HG03575 (cell line): ENCODE results near the gene FLVCR2.
A peak's percentile ranks its signal among the peaks of the same experiment; 100 is the strongest.

Experiments
- ATAC-seq: cut with Tn5 transposase; IDR thresholded peaks from one replicate; pipeline ENCODE4 v1.9.1; 2021; ENCODE audit not compliant: unreplicated experiment, insufficient number of reproducible peaks, low FRiP score; ENCODE audit errors: extremely low read depth

Gene FLVCR2

DNA sequence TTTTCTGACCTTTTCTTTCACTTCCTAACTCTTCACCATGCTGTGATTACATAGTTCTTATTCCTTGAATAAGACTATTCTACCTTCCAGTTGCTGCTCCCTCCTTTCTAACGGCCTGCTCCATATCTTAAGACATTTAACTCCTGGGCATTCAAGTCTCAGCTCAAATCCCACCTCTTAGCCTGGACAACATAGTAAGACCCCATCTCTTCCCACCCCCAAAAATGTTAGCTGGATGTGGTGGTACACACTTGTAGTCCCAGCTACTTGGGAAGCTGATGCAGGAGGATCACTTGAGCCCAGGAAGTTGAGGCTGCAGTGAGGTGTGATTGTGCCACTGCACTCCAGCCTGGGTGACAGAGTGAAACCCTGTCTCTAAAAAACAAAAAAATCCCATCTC is 71.4 kb downstream of the FLVCR2 start:
- no peak for ATAC-seq

DNA sequence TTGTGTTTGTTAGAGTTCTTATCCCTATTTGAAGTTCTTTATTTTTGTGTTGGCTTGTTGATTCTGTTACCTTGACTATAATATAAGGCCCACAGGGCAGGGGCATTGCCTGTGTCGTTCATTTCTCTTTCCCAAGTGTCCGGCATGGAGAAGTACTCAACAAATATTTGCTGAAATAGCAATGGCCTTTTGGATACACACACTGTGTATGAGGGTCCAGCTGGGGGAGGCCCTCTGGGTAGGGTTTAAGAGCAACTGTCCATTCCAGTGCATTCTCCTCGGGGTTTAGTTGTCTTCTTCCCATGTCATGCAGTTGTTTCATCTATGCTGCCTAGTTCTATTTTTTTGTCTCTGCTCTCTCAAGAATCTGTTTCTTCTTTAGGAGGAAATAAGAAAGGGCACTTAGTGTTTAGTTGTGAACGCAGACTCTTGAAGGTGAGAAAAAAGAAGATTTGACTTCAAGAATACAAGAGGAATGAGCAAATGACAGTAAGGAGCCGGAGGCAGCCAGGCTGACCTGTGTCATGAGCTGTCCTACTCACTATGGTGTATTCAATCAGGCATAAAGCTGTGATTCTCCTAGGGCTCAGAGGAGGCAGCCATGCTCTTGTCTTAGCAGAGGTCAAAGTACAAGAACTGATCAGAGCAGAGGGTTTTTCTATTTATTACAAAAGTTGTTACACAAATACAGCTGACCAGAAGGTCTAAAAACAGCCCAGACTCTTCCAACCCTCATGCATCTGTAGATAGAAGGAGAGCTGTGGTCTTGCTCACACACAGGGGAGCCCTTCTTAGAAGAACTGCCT is 72.0 kb downstream of the FLVCR2 start:
- ATAC-seq, result no peak

DNA sequence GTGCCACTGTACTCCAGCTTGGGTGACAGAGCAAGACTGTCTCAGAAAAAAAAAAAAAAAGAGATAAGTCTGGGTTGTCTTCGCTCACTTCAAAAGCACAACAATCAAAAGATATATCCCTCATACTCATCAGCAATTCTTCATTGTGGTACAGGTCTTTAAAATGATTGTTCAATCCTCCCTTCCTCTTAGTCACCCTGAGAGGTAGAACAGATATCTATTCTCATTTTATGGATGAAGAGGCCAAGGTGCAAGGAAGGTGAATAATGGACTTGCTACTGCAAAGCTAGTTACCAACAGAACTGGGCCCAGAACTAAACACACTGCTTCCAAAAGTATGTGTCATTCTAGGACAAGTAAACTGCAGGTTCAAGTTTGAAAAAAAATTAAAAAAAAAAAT is 75.1 kb downstream of the FLVCR2 start:
- ATAC-seq, result no peak

DNA sequence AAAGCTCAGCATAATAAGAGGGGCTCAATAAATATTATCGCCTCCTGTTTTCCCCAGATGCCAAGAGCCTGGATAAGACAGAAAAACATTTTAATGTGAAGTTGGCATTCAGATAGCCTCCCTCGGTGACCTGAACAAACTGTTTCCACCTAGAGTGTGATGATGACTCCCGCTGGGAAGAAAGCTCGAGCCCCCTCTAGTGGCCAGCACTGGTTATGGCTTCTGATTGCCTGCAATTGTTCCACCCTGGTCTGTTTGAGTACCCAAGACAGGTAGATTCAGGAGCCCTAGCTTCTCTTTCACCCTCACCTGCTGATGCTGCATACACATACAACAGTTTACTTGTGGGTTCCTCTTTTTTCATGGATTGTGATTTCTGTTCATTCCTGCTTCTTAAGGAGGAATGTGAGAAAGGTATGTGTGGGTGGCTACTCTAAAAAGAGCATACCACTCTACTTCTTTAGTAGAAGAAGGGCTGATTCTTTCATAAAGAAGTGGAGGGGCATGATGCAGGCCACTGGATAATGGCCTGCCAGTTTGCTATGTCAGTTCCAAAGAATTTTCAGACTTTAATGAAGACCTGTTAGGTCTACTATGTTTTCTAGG is 75.8 kb downstream of the FLVCR2 start:
- no peak for ATAC-seq

DNA sequence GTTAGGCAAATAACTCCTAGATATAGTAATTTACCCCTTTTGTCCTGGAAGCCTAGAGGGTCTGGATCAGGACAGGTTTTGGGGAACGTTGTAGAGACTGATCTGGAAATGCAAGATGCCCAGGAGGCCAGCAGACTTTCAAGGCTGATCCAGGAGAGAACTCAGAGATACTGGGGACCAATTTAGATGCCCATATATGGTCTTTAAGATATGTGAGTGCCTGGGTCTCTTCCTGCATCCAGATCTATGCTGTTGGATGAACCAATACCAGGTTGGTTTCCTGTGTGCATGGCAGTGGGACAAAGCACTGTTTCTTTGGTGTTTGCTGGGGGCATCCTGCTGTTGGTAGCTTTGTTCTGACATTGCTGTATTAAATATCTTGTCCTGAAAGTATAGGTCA is 76.8 kb downstream of the FLVCR2 start:
- no peak for ATAC-seq

DNA sequence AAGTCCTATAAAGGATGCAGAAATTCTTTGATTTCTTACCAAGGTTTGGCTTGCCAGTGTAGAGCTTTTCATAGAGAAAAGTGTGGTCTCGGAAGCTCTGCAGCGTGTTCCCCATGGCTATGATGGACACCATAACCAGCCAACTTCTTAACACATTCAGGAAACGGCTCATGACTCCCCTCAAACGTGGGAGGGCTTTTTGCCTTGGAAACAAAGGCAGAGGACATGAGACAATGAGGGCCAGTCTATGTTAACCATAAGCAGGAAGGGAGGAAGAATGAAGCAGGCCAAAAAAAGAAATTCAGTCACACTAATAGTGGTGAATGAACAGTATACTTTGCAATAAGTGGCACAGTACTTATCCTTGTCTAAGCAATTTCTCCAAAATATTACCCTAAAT is 78.9 kb downstream of the FLVCR2 start:
- ATAC-seq, result no peak

DNA sequence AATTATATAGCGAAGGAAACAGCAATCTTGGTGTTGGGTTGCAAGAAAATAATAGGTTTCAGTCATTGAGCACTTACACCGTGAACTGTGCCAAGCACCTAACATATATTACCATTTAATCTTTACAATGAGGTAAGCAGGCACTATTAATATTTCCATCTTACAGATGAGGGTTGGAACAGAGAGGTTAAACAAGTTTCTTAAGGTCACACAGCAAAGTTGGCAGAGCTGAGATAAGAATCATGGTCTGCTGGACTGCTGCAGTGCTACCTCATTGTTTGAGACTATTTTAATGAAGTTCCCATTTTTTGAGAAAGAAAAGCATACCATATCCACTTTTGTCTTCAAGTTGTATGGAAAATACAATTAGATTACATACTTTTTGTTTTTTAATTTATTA is 80.5 kb downstream of the FLVCR2 start:
- no peak for ATAC-seq

DNA sequence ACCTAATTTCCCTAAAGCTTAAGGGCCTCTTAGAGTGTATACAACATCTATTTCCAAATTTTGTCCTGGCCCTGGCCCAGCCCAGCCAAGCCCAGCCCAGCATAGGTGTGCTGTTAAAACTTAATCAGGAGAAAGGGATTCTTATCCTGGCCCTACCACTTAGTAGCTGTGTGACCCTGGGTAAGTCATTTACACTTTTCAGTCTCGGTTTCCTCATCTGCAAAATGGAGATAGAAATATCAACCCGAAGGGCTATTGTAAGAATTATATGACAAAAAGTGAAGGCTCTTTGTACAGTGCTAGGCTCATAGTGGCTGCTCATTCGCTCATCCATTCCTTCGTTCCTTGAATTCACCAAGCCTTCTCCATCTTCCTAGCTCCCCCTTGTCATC is 81.8 kb downstream of the FLVCR2 start:
- ATAC-seq, result no peak

DNA sequence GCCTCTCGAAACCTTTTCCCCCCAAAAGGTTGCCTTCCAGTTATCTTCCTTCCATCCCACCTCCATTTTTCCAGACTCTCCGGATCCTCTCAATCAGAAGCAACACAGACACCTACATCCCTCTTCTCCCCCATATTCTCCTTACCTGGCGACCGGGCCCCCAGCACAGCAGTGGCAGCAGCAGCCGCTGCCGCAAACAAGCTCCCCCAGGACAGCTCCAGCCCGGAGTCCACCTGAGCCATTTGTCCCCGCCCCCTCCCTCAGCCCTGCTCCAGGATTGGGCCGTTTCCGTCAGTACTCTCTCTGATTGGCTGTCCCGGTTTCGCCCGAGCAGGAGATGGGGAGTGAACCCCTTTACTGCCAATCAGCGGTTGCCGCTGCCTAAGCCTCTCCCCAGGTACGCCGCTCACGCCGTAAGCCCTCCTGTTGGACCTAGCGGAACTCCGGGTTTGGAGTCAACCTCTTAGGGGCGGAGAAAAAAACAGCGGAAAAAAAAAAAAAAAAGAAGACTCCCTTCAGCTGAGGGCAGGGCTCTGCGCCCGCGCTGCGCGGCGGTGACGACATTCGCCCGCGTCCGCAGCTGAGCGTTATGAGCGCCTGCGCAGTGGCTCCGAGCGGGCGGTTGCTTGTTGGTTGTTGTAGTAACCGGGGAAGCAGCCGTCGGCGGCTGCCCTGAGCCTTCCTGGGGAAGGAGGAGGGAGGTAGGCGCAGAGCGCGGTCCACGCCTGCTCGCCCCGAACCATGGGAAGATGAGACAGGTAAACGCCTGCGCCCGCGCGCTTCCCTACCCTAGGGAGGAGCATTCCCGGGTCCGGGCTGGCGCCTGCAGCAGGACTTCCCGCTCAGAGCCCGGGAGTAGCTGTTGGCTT is 82.4 kb downstream of the FLVCR2 start, which contains the start of the genes ERG28 and TTLL5:
Gene ERG28 (minus strand): TSS at position 247 of the 869 bp plus-strand sequence. CDS start 3,374 bp downstream, outside the sequence.
Gene TTLL5 (plus strand): TSS at position 617 of the 869 bp plus-strand sequence. CDS start 1,904 bp downstream, outside the sequence.
- peak; percentile 91 for ATAC-seq

DNA sequence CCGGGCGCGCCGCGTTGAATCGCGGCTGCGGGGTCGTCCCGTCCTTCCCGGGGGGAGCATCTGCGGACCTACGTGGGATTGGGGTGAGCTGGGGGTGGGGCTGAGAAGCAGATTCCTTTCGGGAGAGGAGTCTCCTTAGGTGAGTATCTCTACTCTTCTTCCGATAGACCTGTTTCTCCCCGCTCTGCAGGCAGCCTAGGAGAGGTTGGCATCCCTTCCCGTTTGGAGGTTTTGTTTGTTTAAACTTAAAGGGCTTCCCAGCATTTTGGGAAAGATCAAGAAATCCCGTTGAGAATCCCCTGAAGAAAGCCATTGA is 83.0 kb downstream of the FLVCR2 start:
- ATAC-seq, result no peak

DNA sequence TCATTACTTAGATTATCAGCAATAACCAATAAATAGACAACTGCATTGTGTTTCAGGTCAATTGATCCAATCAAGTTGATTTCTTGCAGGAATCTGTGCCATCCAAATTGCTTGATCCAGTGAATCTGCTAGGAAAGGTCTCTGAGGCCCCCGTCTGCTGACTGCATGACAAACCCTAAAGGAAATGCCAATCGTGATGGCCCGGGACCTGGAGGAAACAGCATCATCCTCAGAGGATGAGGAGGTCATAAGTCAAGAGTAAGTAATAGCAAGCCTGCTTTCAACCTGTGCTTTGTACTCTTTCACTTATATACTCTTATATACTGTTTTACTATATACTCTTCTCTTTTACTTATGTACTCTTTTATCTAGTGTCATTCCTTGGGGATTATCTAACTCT is 84.5 kb downstream of the FLVCR2 start:
- no peak for ATAC-seq

DNA sequence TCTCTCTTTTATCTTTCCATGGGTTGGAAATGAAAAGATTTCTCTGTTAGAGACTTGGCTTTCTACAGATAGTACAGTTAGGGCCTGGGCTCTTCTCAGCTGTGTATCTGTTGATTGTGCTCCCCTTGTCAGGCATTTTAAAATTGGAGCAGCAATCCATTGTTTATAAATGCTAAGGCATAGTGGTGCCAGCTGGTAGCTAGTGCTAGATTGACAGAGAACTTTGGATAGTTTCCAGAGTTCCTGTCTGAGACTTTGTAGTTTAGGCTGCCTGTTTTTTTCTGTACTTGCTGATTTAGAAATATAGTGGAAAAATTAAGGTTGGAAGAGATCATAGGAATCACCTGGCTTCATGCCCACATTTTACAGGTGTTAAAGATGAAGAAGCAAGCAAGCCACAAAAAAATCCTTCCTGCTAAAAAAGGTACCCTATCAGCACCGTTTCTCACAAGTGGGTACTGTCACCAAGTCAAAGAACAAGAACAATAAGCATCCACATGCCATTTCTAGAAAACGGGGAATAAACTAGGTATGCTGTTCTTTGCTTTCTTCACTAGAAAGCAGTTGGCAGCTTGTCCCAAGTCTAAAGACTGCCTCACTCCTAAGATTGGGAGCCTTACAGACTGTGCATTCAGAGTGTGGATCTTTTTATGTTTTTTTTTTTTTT is 88.8 kb downstream of the FLVCR2 start:
- no peak for ATAC-seq

DNA sequence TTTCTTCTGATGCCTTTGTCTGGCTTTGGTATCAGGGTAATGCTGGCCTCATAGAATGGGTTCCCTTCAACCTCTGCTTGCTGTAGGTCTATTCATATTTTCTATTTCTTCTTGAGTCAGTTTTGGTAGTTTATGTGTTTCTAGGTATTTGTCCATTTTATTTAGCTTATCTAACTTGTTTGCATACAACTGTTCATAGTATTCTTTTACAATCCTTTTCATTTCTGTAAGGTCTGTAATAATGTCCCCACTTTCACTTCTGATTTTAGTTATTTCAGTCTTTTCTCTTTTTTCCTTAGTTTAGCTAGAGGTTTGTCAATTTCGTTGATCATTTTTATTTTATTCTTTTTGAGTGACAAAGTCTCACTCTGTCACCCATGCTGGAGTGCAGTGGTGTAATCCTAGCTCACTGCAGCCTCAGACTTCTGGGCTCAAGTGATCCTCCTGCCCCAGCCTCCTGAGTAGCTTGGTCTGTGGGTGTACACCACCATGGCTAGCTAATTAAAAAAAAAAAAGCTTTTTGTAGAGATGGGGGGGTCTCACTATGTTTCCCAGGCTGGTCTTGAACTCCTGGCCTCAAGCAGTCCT is 94.3 kb downstream of the FLVCR2 start:
- ATAC-seq, result no peak

DNA sequence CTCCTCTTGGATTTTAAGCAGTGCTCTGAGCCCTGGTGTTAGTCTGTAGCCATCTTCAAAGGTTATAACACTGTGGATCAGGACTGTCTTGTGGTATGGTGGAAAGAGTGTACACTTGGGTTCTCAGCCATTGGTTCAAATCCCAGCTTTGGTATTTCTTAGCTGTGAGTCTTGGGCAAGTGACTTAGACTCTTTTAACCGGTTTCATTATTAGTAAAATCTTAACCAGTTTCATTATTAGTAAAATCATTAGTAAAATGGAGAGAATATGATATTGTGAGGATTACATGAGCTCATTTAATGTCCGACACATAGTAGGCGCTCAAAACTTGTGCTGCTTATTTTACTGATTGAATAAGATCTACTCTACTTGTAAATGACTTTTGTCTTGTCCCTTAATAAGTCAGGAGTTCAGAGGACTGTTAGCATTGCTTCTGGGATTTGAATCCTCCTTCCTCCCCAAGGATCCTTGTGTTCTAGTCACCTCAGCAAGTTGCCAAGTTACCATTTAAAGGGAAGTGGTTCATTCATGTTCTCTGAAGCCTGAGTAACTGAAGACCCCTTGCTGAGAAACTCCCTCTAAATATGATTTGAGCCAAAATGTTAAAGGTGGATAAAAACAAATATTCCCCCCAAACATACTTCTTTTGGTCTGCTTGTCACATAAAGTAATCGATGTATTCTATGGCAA is 95.1 kb downstream of the FLVCR2 start:
- ATAC-seq, result no peak

DNA sequence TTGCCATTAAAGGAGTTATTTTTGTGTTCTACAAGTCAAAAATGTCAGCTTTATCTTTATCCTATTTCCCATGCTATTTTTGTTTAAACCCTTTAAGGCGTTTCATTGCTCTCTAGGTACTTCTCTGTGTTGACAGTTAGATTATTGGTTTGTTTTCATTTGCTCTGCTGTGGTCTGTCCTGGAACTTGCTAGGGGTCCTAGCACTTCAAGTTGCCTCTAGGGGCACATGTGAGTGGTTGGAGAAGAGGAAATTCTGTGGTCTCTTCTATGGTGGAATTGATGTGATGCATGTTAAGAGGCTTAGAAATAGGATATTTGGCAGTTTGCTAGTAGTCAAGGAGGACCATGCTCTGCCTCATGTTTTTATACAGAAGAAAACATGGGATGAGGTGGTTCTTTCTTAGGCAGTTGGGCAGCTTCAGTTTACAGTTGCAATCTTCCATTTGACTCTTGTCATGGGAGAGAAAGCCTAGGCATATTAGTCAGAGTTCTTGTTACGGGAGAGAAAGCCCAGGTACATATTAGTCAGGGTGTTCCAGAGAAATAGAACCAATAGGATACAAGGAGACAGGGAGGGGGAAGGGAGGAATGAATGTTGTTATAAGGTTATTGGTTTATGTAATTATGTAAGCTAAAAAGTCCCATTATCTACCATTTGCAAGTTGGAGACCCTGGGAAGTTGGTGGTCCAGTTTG is 97.0 kb downstream of the FLVCR2 start:
- ATAC-seq, result no peak

DNA sequence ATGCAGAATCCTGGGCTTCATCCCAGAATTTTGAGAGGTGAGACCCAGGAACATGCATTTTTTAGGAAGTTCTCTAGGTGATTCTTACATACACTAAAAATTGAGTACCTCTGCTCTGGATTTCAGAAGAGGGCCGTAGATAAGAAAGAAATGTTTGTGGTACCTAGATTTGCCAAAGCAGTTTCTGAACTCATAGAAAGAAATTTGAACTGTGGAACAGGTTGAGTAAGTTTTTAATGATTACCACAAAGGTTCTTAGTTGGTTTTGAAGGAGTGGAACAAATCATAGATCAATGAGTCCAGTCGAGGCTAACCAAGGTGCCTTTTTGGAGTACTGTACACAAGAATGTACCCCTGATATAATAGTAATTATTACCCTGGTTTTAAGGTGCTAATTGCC is 107.5 kb downstream of the FLVCR2 start:
- no peak for ATAC-seq

DNA sequence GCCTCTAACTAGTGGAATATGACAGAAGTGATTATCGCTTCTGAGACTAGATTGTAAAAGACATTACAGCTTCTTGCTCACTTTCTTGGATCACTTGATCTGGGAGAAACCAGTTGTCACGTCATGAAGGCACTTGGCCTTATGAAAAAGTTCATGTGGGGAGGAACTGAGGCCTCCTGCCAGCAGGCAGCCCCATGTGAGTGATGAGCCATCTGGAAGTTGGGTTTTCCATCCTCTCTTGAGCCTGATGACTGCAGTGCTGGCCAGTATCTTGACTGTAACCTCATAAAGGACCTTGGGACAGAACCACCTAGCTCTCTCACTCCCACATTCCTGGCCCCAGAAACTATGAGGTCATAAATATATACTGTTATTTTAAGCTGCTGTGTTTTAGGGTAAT is 110.6 kb downstream of the FLVCR2 start:
- ATAC-seq, result no peak

DNA sequence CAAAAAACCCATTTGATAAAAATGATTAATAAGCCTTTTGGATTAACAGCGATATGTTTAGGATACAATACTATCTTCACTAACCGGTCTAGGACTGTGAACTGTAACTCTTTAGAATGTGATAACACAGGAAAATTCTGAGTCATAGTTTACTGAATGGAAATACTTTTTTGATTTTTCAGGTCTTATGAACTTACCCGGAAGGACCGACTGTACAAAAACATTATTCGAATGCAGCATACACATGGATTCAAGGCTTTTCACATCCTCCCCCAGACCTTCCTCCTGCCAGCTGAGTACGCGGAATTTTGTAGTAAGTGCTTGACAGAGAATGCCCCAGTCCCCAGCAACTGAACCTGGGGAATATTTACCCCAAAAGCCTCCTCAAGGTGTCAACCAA is 111.6 kb downstream of the FLVCR2 start:
- ATAC-seq, result no peak
